Measurements from ENCODE around the gene ACACA. TPM values are rescaled to one million over a fixed set of nuclear protein-coding genes. Genes with fewer than 3 reads are reported as not detected.

The ACACA gene
- 42.6 and 44.3 TPM in 2 replicates for total RNA-seq (ENCODE audit: low replicate concordance)

GRCh38 chr17:37406635-37407461 is at the start of gene ACACA, which contains the start of gene TADA2A:
Gene ACACA, minus strand, starts transcription at chr17:37406836. Its CDS starts 537 bp downstream, at chr17:37406299.
Gene TADA2A, plus strand, starts transcription at chr17:37406886. Its CDS starts 4,480 bp downstream, at chr17:37411366.

GRCh38 chr17:37375706-37376105 is 30.9 kb downstream of the ACACA start, which contains the start of gene C17orf78:
Gene C17orf78, plus strand, starts transcription at chr17:37375985. Its CDS starts 108 bp downstream, at chr17:37376093.

Other genes with a start within 250 kb of the ACACA start
- not detected in 2 replicates for gene C17orf78, start 30.9 kb downstream of the ACACA start, total RNA-seq (ENCODE audit: low replicate concordance)
- 11.4 and 14.7 TPM in 2 replicates for gene TADA2A, start 50 bp upstream of the ACACA start, total RNA-seq (ENCODE audit: low replicate concordance)
- gene DUSP14, start 83.1 kb upstream of the ACACA start, total RNA-seq (ENCODE audit: low replicate concordance) = 24.3 and 78.7 TPM in 2 replicates
- gene SYNRG, start 202.6 kb upstream of the ACACA start, total RNA-seq (ENCODE audit: low replicate concordance) = 5.7 and 9.1 TPM in 2 replicates
- 12.5 and 13.0 TPM in 2 replicates for gene DDX52, start 236.6 kb upstream of the ACACA start, total RNA-seq (ENCODE audit: low replicate concordance)

Data from smooth muscle cell of the coronary artery (primary cell).